HG03460 (cell line): ENCODE results near the gene VWA8.
"Not testable (repeated sequence)": the region's sequence is repeated elsewhere in the genome, so short reads cannot be mapped to it uniquely, and the experiment has no call there.

Experiments
- ATAC-seq: cut with Tn5 transposase; IDR thresholded peaks from one replicate; pipeline ENCODE4 v1.9.1; 2021; ENCODE audit not compliant: unreplicated experiment

Gene VWA8

GRCh38 chr13:41928323-41928722, 32.6 kb downstream of the VWA8 start:
- ATAC-seq = no peak

GRCh38 chr13:41925014-41925413, 35.9 kb downstream of the VWA8 start:
- no peak for ATAC-seq

- not testable (repeated sequence) for ATAC-seq
Observed at GRCh38 chr13:41922894-41923293, 38.0 kb downstream of the VWA8 start.

- ATAC-seq = no peak
Observed at GRCh38 chr13:41919741-41920487, 41.0 kb downstream of the VWA8 start.

GRCh38 chr13:41919031-41919740, 41.7 kb downstream of the VWA8 start:
- no peak for ATAC-seq

GRCh38 chr13:41917641-41918040, 43.3 kb downstream of the VWA8 start:
- ATAC-seq = no peak

GRCh38 chr13:41916173-41916954, 44.5 kb downstream of the VWA8 start:
- ATAC-seq = peak; percentile 97

GRCh38 chr13:41915081-41915480, 45.8 kb downstream of the VWA8 start:
- ATAC-seq = no peak

- ATAC-seq = no peak
Observed at GRCh38 chr13:41914552-41914951, 46.4 kb downstream of the VWA8 start.

- no peak for ATAC-seq
Observed at GRCh38 chr13:41909506-41909905, 51.4 kb downstream of the VWA8 start.

GRCh38 chr13:41905600-41906254, 55.2 kb downstream of the VWA8 start:
- ATAC-seq = peak; percentile 76

- ATAC-seq = no peak
Observed at GRCh38 chr13:41900918-41901317, 60.0 kb downstream of the VWA8 start.

- not testable (repeated sequence) for ATAC-seq
Observed at GRCh38 chr13:41898411-41898810, 62.5 kb downstream of the VWA8 start.

- ATAC-seq = no peak
Observed at GRCh38 chr13:41897126-41897525, 63.8 kb downstream of the VWA8 start.

- no peak for ATAC-seq
Observed at GRCh38 chr13:41895478-41895877, 65.4 kb downstream of the VWA8 start.

GRCh38 chr13:41891119-41891518, 69.8 kb downstream of the VWA8 start:
- no peak for ATAC-seq

- ATAC-seq = no peak
Observed at GRCh38 chr13:41883147-41883546, 77.8 kb downstream of the VWA8 start.

GRCh38 chr13:41881890-41882289, 79.0 kb downstream of the VWA8 start:
- not testable (repeated sequence) for ATAC-seq

- ATAC-seq = no peak
Observed at GRCh38 chr13:41880966-41881365, 79.9 kb downstream of the VWA8 start.

- ATAC-seq = no peak
Observed at GRCh38 chr13:41864658-41865057, 96.3 kb downstream of the VWA8 start.

- not testable (repeated sequence) for ATAC-seq
Observed at GRCh38 chr13:41862659-41863058, 98.2 kb downstream of the VWA8 start.
